Measurements from ENCODE around the gene IGFBP2.

DNA sequence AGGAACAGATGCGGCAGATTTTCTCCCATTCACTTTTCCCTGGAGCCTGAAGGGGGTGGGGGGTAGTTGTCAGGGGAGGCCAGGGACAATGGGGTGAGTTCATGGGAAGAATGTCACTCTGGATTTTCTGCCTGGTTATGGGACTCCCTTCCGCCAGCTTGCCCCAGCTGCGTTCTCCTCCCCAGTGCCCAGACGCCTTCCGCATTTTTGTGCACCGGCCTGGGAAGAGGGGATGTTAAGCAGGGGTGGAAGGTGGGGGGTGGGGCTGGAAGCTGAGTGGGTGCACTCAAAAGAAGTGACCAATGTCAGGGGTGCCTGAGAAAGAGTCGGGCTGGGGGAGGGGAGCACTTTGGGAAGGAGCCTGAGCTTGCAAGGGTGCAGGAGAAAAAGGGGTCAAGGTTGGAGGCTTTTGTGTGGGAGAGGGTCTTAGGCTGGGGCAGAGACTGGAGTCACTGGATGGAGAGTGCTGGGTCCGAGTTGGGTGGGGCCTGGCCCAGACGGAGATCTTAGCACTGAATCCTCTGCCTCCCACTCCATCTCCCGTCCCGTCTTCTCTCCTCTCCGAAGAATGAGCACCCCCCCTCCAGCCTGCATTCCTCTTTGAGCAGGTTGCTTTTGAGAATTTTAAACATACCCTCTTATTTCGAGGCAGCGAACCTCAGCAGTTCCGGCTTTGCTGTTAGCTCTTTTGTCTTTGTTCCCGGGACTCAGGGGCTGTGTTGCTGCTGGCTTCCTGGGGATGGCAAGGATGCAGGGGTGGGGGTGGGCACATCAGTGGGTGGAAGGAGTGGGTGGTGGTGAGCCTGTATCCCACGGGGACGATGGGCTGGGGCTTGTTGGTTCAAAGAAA, 2.7 kb downstream of the IGFBP2 start:
- TF ChIP-seq CTCF (conservative IDR thresholded peaks at IDR 0.05 in 1 of 2, IDR thresholded peaks at IDR 0.05 in 1 of 2; ENCODE audit: extremely low read depth in 1 of 2, insufficient read depth in 1 of 2, low read depth in 1 of 2, low read length in 2 of 2) (no peak), EZH2 (IDR thresholded peaks at IDR 0.05; ENCODE audit: borderline replicate concordance, low read length) (no peak)
